ENCODE measurements around the gene SLC18A2. TPM values are rescaled to one million over a fixed set of nuclear protein-coding genes. Genes with fewer than 3 reads are reported as not detected.

Gene SLC18A2
- total and polyA plus RNA-seq, 11 donors = 0.06 to 0.32 (median 0.16) TPM; not detected in 3

DNA sequence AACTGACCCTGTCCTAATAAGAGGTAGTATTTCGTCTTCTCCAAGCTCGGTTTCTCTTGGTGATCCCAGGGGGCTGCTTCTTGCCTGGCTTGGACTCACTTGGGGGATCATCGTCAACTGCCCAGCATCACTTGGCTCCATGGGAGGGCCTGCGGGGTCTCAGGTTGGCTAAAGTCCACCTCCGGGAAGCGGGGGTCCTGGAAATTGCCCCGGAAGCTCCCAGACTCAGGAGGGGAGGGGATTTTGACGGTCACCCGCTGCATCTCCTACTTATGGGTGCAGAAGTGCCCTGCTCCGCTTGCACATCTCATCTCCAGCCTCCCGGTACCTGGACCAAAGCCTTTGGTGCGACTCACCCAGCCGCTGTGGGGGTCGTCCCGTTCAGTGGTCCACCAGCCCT, 24.9 kb upstream of the SLC18A2 start:
- TF ChIP-seq, protein P1, sequence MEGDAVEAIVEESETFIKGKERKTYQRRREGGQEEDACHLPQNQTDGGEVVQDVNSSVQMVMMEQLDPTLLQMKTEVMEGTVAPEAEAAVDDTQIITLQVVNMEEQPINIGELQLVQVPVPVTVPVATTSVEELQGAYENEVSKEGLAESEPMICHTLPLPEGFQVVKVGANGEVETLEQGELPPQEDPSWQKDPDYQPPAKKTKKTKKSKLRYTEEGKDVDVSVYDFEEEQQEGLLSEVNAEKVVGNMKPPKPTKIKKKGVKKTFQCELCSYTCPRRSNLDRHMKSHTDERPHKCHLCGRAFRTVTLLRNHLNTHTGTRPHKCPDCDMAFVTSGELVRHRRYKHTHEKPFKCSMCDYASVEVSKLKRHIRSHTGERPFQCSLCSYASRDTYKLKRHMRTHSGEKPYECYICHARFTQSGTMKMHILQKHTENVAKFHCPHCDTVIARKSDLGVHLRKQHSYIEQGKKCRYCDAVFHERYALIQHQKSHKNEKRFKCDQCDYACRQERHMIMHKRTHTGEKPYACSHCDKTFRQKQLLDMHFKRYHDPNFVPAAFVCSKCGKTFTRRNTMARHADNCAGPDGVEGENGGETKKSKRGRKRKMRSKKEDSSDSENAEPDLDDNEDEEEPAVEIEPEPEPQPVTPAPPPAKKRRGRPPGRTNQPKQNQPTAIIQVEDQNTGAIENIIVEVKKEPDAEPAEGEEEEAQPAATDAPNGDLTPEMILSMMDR (IDR thresholded peaks at IDR 0.05) = no peak
- no peak for TF ChIP-seq POLR2A (IDR thresholded peaks at IDR 0.05)
- intact Hi-C loops (cut with DNase I) = loop anchor here in 9 of 10 donors (1.0 to 10.0 kb wide), 11 partner anchors 101 to 1029 kb away; partner anchors contain the start of gene PDZD8 (in 1 of the 9)
- H3K27ac ChIP-seq = no peak overlapping the region
- H3K4me1 ChIP-seq = peaks cover 0 to 13% (median 8%) of the 10 kb centered on the region in 12 donors
- H3K4me3 ChIP-seq = peak overlapping the region in 1 of 12 donors; percentile 50
- 52 to 65% (median 57%) methylated on average over 8 to 15 of the region's 15 CpGs for WGBS, 4 donors
- peaks cover 0 to 20% (median 6%) of the 10 kb centered on the region in 12 donors for H3K9me3 ChIP-seq
- ATAC-seq (no peak), DNase-seq (no peak)
- H3K36me3 ChIP-seq = no peaks in the 10 kb centered on the region
- H3K27me3 ChIP-seq = peaks cover 19 to 52% (median 27%) of the 10 kb centered on the region in 9 donors

DNA sequence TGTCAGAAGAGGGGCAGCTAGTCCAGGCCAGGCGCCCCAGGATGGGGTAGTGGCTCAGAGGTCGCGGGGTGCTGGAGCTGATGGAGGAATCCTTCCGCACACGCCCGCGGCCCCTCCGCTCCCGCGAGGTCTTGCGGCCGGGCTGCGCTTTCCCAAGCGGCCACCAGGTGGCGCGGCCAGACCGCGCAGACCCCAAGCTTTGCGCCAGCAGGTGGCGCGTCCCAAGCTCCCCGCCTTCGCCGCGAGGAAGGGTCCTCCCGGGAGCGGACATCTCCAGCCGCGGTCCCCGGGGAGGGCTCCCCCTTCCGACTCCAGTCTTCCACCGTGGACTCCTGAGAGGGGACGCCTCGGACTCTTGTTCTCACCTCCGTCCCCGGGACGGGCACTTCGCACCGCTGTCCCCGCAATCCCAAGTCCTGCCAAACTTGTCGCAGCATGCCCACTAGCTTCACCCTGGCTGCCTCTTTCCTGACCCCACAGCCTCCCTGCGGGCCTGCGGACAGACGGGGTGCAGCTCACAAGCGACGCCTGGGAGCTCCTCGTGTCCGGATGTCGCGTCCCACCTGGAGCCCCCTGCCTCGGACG, 24.2 kb upstream of the SLC18A2 start:
- Histone ChIP-seq H3K4me3 (peak overlapping the region in 11 of 12 donors; percentile 9 to 57 (median 42)), H3K4me1 (peaks cover 0 to 13% (median 8%) of the 10 kb centered on the region in 12 donors), H3K27ac (no peak overlapping the region), H3K36me3 (no peaks in the 10 kb centered on the region), H3K27me3 (peaks cover 19 to 58% (median 27%) of the 10 kb centered on the region in 9 donors), H3K9me3 (peaks cover 0 to 15% (median 5%) of the 10 kb centered on the region in 12 donors)
- no peak for TF ChIP-seq POLR2A (IDR thresholded peaks at IDR 0.05)
- TF ChIP-seq, protein P1 (IDR thresholded peaks at IDR 0.05) = peak; percentile 99 to 100 (median 100)
- intact Hi-C loops (cut with DNase I) = loop anchor here in 9 of 10 donors (1.0 to 10.0 kb wide), 11 partner anchors 100 to 1028 kb away; partner anchors contain the start of gene PDZD8 (in 1 of the 9)
- peak; percentile 55 to 86 (median 65) for DNase-seq
- WGBS, 4 donors = 1 to 3% (median 2%) methylated on average over 14 to 52 of the region's 52 CpGs
- ATAC-seq = peak; percentile 26 to 92 (median 86)

DNA sequence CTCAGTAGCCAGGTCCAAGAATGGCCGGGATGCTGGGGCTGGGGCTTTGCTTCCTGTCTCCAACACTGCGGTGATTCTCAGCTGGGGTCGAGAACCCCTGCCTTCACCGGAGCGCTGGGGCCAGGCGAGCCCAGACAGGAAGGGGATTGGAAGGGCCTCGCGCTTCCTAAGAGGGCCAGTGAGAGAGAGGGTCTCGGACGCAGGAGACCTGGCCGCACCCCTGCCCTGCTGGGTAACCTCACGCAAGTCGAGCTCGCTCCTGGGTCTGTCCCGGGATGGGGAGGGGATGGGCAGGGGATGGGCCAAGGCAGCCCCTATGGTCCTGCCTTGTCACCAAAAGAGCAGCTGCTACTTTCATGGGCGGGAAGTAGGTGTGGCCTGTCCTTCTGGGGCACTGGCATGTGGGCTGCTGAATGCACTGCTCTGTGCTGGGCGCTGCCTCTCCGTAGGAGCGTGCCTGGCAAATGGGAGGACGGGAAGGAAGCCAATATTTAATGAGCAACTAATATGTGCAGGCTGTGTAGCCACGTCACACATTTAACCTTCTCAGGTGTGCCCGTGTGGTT, 23.6 kb upstream of the SLC18A2 start:
- ATAC-seq (peak in 3 of 4 donors; percentile 12 to 43 (median 27)), DNase-seq (peak in 1 of 5 donors; percentile 32)
- WGBS, 4 donors = 15 to 29% (median 18%) methylated on average over 16 to 22 of the region's 22 CpGs
- TF ChIP-seq POLR2A (IDR thresholded peaks at IDR 0.05) = no peak
- TF ChIP-seq, protein P1 (IDR thresholded peaks at IDR 0.05) = no peak
- Histone ChIP-seq H3K4me3 (peak overlapping the region in 11 of 12 donors; percentile 9 to 57 (median 42)), H3K9me3 (peaks cover 0 to 9% (median under 1%) of the 10 kb centered on the region in 12 donors), H3K27me3 (peaks cover 19 to 62% (median 27%) of the 10 kb centered on the region in 9 donors), H3K36me3 (no peaks in the 10 kb centered on the region), H3K27ac (no peak overlapping the region), H3K4me1 (peaks cover 0 to 13% (median 8%) of the 10 kb centered on the region in 12 donors)
- intact Hi-C loops (cut with DNase I) = loop anchor here in 9 of 10 donors (2.0 to 10.0 kb wide), 10 partner anchors 100 to 1028 kb away; partner anchors contain the start of gene PDZD8 (in 1 of the 9)

DNA sequence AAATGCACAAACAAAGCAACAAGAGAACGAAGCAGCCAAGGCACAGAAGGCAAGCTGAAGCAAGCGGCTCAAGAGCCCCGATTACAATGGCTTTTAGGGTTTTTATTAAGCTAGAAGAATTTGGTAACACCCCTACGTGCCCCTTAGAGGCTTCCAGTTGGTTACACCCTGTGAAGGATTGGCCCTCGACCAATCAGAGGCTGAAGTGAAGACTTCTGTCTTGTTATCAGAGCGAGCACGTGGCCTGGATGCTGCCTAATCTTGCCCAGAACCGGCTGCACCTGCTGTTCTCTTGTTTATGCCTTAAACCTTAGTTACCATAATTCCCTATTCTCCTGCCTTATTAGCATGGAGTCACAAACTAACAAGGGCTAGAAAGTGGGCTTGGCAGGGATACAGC, 22.3 kb upstream of the SLC18A2 start:
- H3K27me3 ChIP-seq = peaks cover 19 to 71% (median 27%) of the 10 kb centered on the region in 9 donors
- intact Hi-C loops (cut with DNase I) = loop anchor here in 7 of 10 donors (5.0 to 10.0 kb wide), 7 partner anchors 99 to 1026 kb away; no protein-coding TSS in a partner anchor
- peaks cover 0 to 13% (median 8%) of the 10 kb centered on the region in 12 donors for H3K4me1 ChIP-seq
- TF ChIP-seq, protein P1 (IDR thresholded peaks at IDR 0.05) = no peak
- no peak for TF ChIP-seq POLR2A (IDR thresholded peaks at IDR 0.05)
- no peak for DNase-seq
- ATAC-seq = no peak
- H3K36me3 ChIP-seq = no peaks in the 10 kb centered on the region
- 63 to 78% (median 73%) methylated on average over 8 of the region's 8 CpGs for whole genome bisulfite sequencing, 4 donors
- H3K27ac ChIP-seq = no peak overlapping the region
- no peak overlapping the region for H3K4me3 ChIP-seq
- H3K9me3 ChIP-seq = no peaks in the 10 kb centered on the region
